H9 (cell line): ENCODE measurements around the gene RBM33. TPM values are rescaled to one million over a fixed set of nuclear protein-coding genes. Genes with fewer than 3 reads are reported as not detected.

Source experiments
- DNase-seq: peaks from one replicate; pipeline ENCODE4 v3.0.0-alpha.2; 2017
- H2AFZ ChIP-seq: one replicate; pipeline ENCODE4 v1.6.1; 2013; ENCODE audit warnings: mild to moderate bottlenecking, low read length, control low read depth, moderate library complexity
- H2AK5ac ChIP-seq: 2 replicates; pipeline ENCODE4 v1.6.1; 2013; ENCODE audit warnings: low read length, control low read depth, mixed read lengths; ENCODE audit not compliant: insufficient read length
- H2BK120ac ChIP-seq: one replicate; pipeline ENCODE4 v1.6.1; 2013; ENCODE audit warnings: low read depth, mild to moderate bottlenecking, low read length, control low read depth, inconsistent platforms; ENCODE audit not compliant: poor library complexity, severe bottlenecking
- H2BK12ac ChIP-seq: 2 replicates; pipeline ENCODE4 v1.6.1; 2013; ENCODE audit warnings: low read length, control low read depth, mixed read lengths, low read depth; ENCODE audit not compliant: insufficient read length
- H2BK15ac ChIP-seq: 2 replicates; pipeline ENCODE4 v1.6.1; 2013; ENCODE audit warnings: low read depth, low read length, control low read depth
- H2BK20ac ChIP-seq: one replicate; pipeline ENCODE4 v1.6.1; 2013; ENCODE audit warnings: low read depth, mild to moderate bottlenecking, low read length, control low read depth, inconsistent platforms; ENCODE audit not compliant: poor library complexity, severe bottlenecking
- H2BK5ac ChIP-seq: 2 replicates; pipeline ENCODE4 v1.6.1; 2013; ENCODE audit warnings: low read length, control low read depth, mixed read lengths; ENCODE audit not compliant: insufficient read length
- H3K14ac ChIP-seq: 2 replicates; pipeline ENCODE4 v1.6.1; 2013; ENCODE audit warnings: low read length, control low read depth; ENCODE audit not compliant: insufficient read depth
- H3K18ac ChIP-seq: 2 replicates; pipeline ENCODE4 v1.6.1; 2013; ENCODE audit warnings: low read depth, mild to moderate bottlenecking, mixed read lengths, low read length, control low read depth; ENCODE audit not compliant: insufficient read length
- H3K23ac ChIP-seq: 2 replicates; pipeline ENCODE4 v1.6.1; 2013; ENCODE audit warnings: low read length, control low read depth, mixed read lengths, low read depth; ENCODE audit not compliant: insufficient read length
- H3K23me2 ChIP-seq: 2 replicates; pipeline ENCODE4 v1.6.1; 2013; ENCODE audit warnings: low read depth, mild to moderate bottlenecking, mixed read lengths, low read length, control low read depth; ENCODE audit not compliant: insufficient read length, poor library complexity, severe bottlenecking
- H3K27ac ChIP-seq: 2 replicates; pipeline ENCODE4 v1.5.1; 2013; ENCODE audit warnings: low read length, control low read depth, mixed read lengths, low read depth; ENCODE audit not compliant: insufficient read length
- H3K27me3 ChIP-seq: 2 replicates; pipeline ENCODE4 v1.6.1; 2013; ENCODE audit warnings: low read length, control low read depth, inconsistent platforms; ENCODE audit not compliant: insufficient read depth
- H3K4ac ChIP-seq: 2 replicates; pipeline ENCODE4 v1.6.1; 2013; ENCODE audit warnings: low read depth, mild to moderate bottlenecking, control low read depth, inconsistent platforms, low read length, moderate library complexity
- H3K4me1 ChIP-seq: 2 replicates; pipeline ENCODE4 v1.6.1; 2013; ENCODE audit warnings: low read length, control low read depth, inconsistent platforms; ENCODE audit not compliant: insufficient read depth
- H3K4me2 ChIP-seq: 2 replicates; pipeline ENCODE4 v1.6.1; 2013; ENCODE audit warnings: low read length, control low read depth, mixed read lengths; ENCODE audit not compliant: insufficient read length, insufficient read depth
- H3K56ac ChIP-seq: 2 replicates; pipeline ENCODE4 v1.6.1; 2013; ENCODE audit warnings: low read depth, mild to moderate bottlenecking, mixed read lengths, low read length, control low read depth; ENCODE audit not compliant: insufficient read length
- H3K79me1 ChIP-seq: 2 replicates; pipeline ENCODE4 v1.6.1; 2013; ENCODE audit warnings: low read depth, mild to moderate bottlenecking, moderate library complexity, low read length, control low read depth, inconsistent platforms; ENCODE audit not compliant: insufficient read depth, poor library complexity, severe bottlenecking
- H3K79me2 ChIP-seq: 2 replicates; pipeline ENCODE4 v1.6.1; 2013; ENCODE audit warnings: low read length, control low read depth, inconsistent platforms; ENCODE audit not compliant: insufficient read depth
- H3K9ac ChIP-seq: 2 replicates; pipeline ENCODE4 v1.6.1; 2013; ENCODE audit warnings: low read length, control low read depth, mixed read lengths; ENCODE audit not compliant: insufficient read length; ENCODE audit errors: extremely low read depth
- H3K9me3 ChIP-seq: one replicate; pipeline ENCODE4 v1.6.1; 2013; ENCODE audit warnings: low read depth, low read length, inconsistent platforms; ENCODE audit not compliant: control insufficient read depth
- H3T11ph ChIP-seq: one replicate; pipeline ENCODE4 v1.6.1; 2013; ENCODE audit warnings: mild to moderate bottlenecking, low read length, control low read depth, inconsistent platforms
- H4K20me1 ChIP-seq: one replicate; pipeline ENCODE4 v1.6.1; 2013; ENCODE audit not compliant: control insufficient read depth, insufficient read length, insufficient read depth
- H4K5ac ChIP-seq: 2 replicates; pipeline ENCODE4 v1.6.1; 2013; ENCODE audit warnings: low read depth, mild to moderate bottlenecking, mixed read lengths, low read length, control low read depth; ENCODE audit not compliant: insufficient read length
- H4K8ac ChIP-seq: replicated peaks from 2 replicates; pipeline ENCODE4 v1.6.1; 2013; ENCODE audit warnings: low read length, control low read depth, mixed read lengths, low read depth; ENCODE audit not compliant: insufficient read length
- H4K91ac ChIP-seq: 2 replicates; pipeline ENCODE4 v1.6.1; 2013; ENCODE audit warnings: low read depth, mild to moderate bottlenecking, moderate library complexity, mixed read lengths, low read length, control low read depth; ENCODE audit not compliant: insufficient read length
- H3K27ac Mint-ChIP-seq, 3 experiments: 2 replicates in 2 of 3; 3 replicates in 1 of 3; pipeline ENCODE4 v1.8.0; 2020 to 2021; ENCODE audit warnings: mixed read lengths in 3 of 3, mild to moderate bottlenecking in 1 of 3, moderate library complexity in 1 of 3
- H3K27me3 Mint-ChIP-seq: 2 replicates; pipeline ENCODE4 v1.8.0; 2021; ENCODE audit warnings: low read depth, mild to moderate bottlenecking, moderate library complexity, mixed read lengths
- H3K36me3 Mint-ChIP-seq, 3 experiments: 2 replicates in 2 of 3; 3 replicates in 1 of 3; pipeline ENCODE4 v1.8.0; 2020 to 2021; ENCODE audit warnings: low read depth in 3 of 3, mixed read lengths in 3 of 3; ENCODE audit not compliant: insufficient read depth in 1 of 3
- H3K4me1 Mint-ChIP-seq, 2 experiments: 2 replicates each; pipeline ENCODE4 v1.8.0; 2020; ENCODE audit warnings: mixed read lengths in 2 of 2
- H3K4me3 Mint-ChIP-seq, 2 experiments: 2 replicates in 1 of 2; 3 replicates in 1 of 2; pipeline ENCODE4 v1.8.0; 2020 to 2021; ENCODE audit warnings: mild to moderate bottlenecking in 2 of 2, mixed read lengths in 2 of 2, moderate library complexity in 1 of 2
- H3K9me3 Mint-ChIP-seq, 2 experiments: 2 replicates in 1 of 2; 3 replicates in 1 of 2; pipeline ENCODE4 v1.8.0; 2020; ENCODE audit warnings: mild to moderate bottlenecking in 2 of 2, mixed read lengths in 2 of 2, moderate library complexity in 1 of 2
- WGBS: extraction: QIAGEN DNeasy Blood & Tissue Kit; methylation state at CpG from one replicate; pipeline ENCODE4 v1.1.7; 2013; ENCODE audit warnings: missing lambda C conversion rate, low lambda C conversion rate, mixed read lengths; ENCODE audit not compliant: insufficient read length; ENCODE audit errors: extremely low coverage; 5-methylcytosine and 5-hydroxymethylcytosine counted together
- total RNA-seq: library from RNA; stranded (reverse); gene quantifications from 2 replicates; pipeline ENCODE4 v1.2.1, GENCODE V29; 2021
- TF ChIP-seq, protein P1 (sequence below): fragments of 200-600 bp; sonication (generic); conservative IDR thresholded peaks from 3 replicates; pipeline ENCODE4 v1.8.0; 2021; ENCODE audit warnings: antibody characterized with exemption, mild to moderate bottlenecking

RBM33 gene
- total RNA-seq, 1 experiment from 2014 or later, result 71.3 TPM

DNA sequence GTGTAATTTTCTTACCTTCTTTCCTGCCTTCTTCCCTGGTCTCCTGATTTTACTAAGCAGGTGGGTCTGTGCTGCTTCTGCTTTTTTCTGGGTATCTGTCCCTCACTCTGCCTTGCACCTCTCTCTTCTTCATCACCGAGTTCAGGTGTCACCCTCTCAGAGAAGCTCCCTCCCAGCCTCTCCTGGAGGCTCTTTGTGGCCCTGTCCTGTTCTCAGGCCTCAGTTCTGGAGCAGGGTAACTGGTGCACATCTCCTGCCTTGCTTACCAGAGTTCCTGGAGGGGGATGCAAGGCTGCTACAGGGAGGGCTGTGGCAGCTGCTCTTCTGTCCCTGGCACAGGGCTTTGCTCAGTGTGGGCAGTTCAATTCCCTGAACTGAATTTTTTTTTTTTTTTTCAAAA is 66.1 kb downstream of the RBM33 start:
- Histone ChIP-seq H3K9ac (no peak overlapping the region), H2AK5ac (no peak overlapping the region), H4K91ac (no peak overlapping the region), H3K14ac (no peak overlapping the region), H2BK5ac (no peak overlapping the region), H4K5ac (no peak overlapping the region), H3T11ph (no peak overlapping the region), H3K79me1 (peaks cover 4% of the 10 kb centered on the region), H3K27me3 (no peaks in the 10 kb centered on the region), H2BK20ac (no peak overlapping the region), H3K4me2 (no peak overlapping the region), H3K27ac (no peak overlapping the region), H2BK120ac (no peak overlapping the region), H3K56ac (no peak overlapping the region), H3K9me3 (no peaks in the 10 kb centered on the region), H3K23ac (no peak overlapping the region), H3K23me2 (no peaks in the 10 kb centered on the region), H3K4ac (no peak overlapping the region), H3K79me2 (peaks cover 7% of the 10 kb centered on the region; the same call in 1 of the 2 replicates), H3K18ac (no peak overlapping the region), H2BK15ac (no peak overlapping the region), H2AFZ (no peak overlapping the region), H3K4me1 (no peaks in the 10 kb centered on the region), H2BK12ac (no peak overlapping the region), H4K8ac (no peak overlapping the region), H4K20me1 (no peaks in the 10 kb centered on the region)
- Mint-ChIP-seq H3K36me3 (peaks cover 38 to 54% (median 45%) of the 10 kb centered on the region in 3 experiments), H3K27me3 (no peaks in the 10 kb centered on the region; the same call in 1 of the 2 replicates), H3K9me3 (no peaks in the 10 kb centered on the region), H3K27ac (0 out of 7 replicates have a peak overlapping the region, but pooled peaks of 1 of the 3 experiments have one; percentile 22), H3K4me3 (no peak overlapping the region), H3K4me1 (peaks cover 2 to 6% of the 10 kb centered on the region in 2 experiments; a peak in 1 of 4 replicates)
- TF ChIP-seq, protein P1, sequence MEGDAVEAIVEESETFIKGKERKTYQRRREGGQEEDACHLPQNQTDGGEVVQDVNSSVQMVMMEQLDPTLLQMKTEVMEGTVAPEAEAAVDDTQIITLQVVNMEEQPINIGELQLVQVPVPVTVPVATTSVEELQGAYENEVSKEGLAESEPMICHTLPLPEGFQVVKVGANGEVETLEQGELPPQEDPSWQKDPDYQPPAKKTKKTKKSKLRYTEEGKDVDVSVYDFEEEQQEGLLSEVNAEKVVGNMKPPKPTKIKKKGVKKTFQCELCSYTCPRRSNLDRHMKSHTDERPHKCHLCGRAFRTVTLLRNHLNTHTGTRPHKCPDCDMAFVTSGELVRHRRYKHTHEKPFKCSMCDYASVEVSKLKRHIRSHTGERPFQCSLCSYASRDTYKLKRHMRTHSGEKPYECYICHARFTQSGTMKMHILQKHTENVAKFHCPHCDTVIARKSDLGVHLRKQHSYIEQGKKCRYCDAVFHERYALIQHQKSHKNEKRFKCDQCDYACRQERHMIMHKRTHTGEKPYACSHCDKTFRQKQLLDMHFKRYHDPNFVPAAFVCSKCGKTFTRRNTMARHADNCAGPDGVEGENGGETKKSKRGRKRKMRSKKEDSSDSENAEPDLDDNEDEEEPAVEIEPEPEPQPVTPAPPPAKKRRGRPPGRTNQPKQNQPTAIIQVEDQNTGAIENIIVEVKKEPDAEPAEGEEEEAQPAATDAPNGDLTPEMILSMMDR, result no peak
- DNase-seq, result no peak
- WGBS, result no CpG with 5 or more reads among the region's 1 CpG
